GM12874 (cell line): Measurements from ENCODE around the gene SGMS1.

ENCODE experiments used
- CTCF ChIP-seq: IDR thresholded peaks from 2 replicates; pipeline ENCODE4 v1.5.1; 2011; ENCODE audit warnings: low read depth, mild to moderate bottlenecking, control low read depth, low read length, moderate library complexity; ENCODE audit not compliant: insufficient read depth

Gene SGMS1

GRCh38 chr10:50558371-50558770 is 65.4 kb downstream of the SGMS1 start:
- TF ChIP-seq CTCF: no peak

- no peak for TF ChIP-seq CTCF
These were observed 66.5 kb downstream of the SGMS1 start for GRCh38 chr10:50557130-50557682.

GRCh38 chr10:50556237-50557120 is 67.3 kb downstream of the SGMS1 start:
- TF ChIP-seq CTCF: no peak

- peak; percentile 19; the same call in 1 of the 2 replicates for TF ChIP-seq CTCF
These were observed 68.7 kb downstream of the SGMS1 start for GRCh38 chr10:50554995-50555568.

GRCh38 chr10:50554376-50554994 is 69.3 kb downstream of the SGMS1 start:
- no peak for TF ChIP-seq CTCF

- TF ChIP-seq CTCF: peak; percentile 34; the same call in 1 of the 2 replicates
These were observed 70.8 kb downstream of the SGMS1 start for GRCh38 chr10:50552771-50553535.
